Endothelial cell of umbilical vein (primary cell): ENCODE measurements around the gene RIMS3. TPM values are rescaled to one million over a fixed set of nuclear protein-coding genes. Genes with fewer than 3 reads are reported as not detected.

Source experiments
- BruUV-seq: library from RNA; stranded (reverse); fragments of 400-500 nt; replicated peaks from 2 replicates; lab custom pipeline; 2021; lab: Mats Ljungman, UMichigan
- CTCF ChIA-PET: fragments of 300-600, 350-600 bp; sonication (Branson Sonifier 250); formaldehyde crosslinking; loops from one replicate; lab custom pipeline; 2021; ENCODE audit warnings: antibody characterized with exemption, inconsistent platforms; lab: Charles Lee
- POLR2A ChIA-PET: fragments of 300-600, 350-600 bp; sonication (Branson Sonifier 250); formaldehyde crosslinking; loops from one replicate; lab custom pipeline; 2021; ENCODE audit warnings: antibody characterized with exemption, inconsistent platforms; lab: Charles Lee
- DNase-seq: peaks from one replicate; pipeline ENCODE4 v3.0.0-alpha.2; 2011; ENCODE audit warnings: low read depth, low spot score
- FAIRE-seq: peaks from 2 replicates; lab custom pipeline; 2011; peaks lifted over from hg19 to GRCh38; lab: Jason Lieb, UNC
- H2AFZ ChIP-seq: 2 replicates; pipeline ENCODE4 v1.6.0; 2012; ENCODE audit warnings: low read depth, low read length, control low read depth, inconsistent platforms
- H3K27ac ChIP-seq: 2 replicates; pipeline ENCODE4 v1.5.1; 2011; ENCODE audit warnings: low read depth, mild to moderate bottlenecking, control low read depth, low read length, moderate library complexity; ENCODE audit not compliant: insufficient read depth
- H3K27me3 ChIP-seq, 2 experiments: 2 replicates each; pipeline versions ENCODE4 v1.6.0 to v1.6.1; 2011; ENCODE audit warnings: low read length in 2 of 2, mixed read lengths in 1 of 2; ENCODE audit not compliant: control insufficient read depth in 2 of 2, insufficient read depth in 2 of 2
- H3K36me3 ChIP-seq, 2 experiments: 2 replicates in 1 of 2; 3 replicates in 1 of 2; pipeline ENCODE4 v1.5.1; 2011; ENCODE audit warnings: low read length in 2 of 2, mild to moderate bottlenecking in 1 of 2, moderate library complexity in 1 of 2; ENCODE audit not compliant: control insufficient read depth in 2 of 2, insufficient read depth in 2 of 2; ENCODE audit errors: extremely low read depth in 1 of 2
- H3K4me1 ChIP-seq: 3 replicates; pipeline ENCODE4 v1.5.1; 2011; ENCODE audit warnings: mild to moderate bottlenecking, low read length; ENCODE audit not compliant: control insufficient read depth, insufficient read depth; ENCODE audit errors: extremely low read depth
- H3K4me2 ChIP-seq: 2 replicates; pipeline ENCODE4 v1.6.1; 2011; ENCODE audit warnings: low read length, control low read depth, mixed read lengths; ENCODE audit not compliant: insufficient read depth
- H3K4me3 ChIP-seq, 3 experiments: fragments of 200-600 bp in 1 of 3; sonication (generic), shearing (Covaris generic) in 1 of 3; replicated peaks in 1 of 3; 2 replicates each; pipeline ENCODE4 v1.5.1; 2011 to 2016; ENCODE audit warnings: control low read depth in 3 of 3, low read length in 3 of 3, mild to moderate bottlenecking in 2 of 3, inconsistent platforms in 1 of 3, low read depth in 1 of 3, moderate library complexity in 1 of 3; ENCODE audit not compliant: insufficient read depth in 1 of 3
- H3K79me2 ChIP-seq: 2 replicates; pipeline ENCODE4 v1.6.0; 2012; ENCODE audit warnings: low read length, inconsistent platforms; ENCODE audit not compliant: control insufficient read depth, insufficient read depth
- H3K9ac ChIP-seq: replicated peaks from 2 replicates; pipeline ENCODE3; 2011; ENCODE audit warnings: low read length, control low read depth; ENCODE audit not compliant: insufficient read depth; ENCODE audit errors: extremely low read depth
- H3K9me1 ChIP-seq: replicated peaks from 3 replicates; pipeline ENCODE4 v1.6.0; 2011; ENCODE audit warnings: mild to moderate bottlenecking, low read length; ENCODE audit not compliant: control insufficient read depth, insufficient read depth; ENCODE audit errors: extremely low read depth
- H3K9me3 ChIP-seq: replicated peaks from 2 replicates; pipeline ENCODE4 v1.5.1; 2012; ENCODE audit warnings: low read length, inconsistent platforms; ENCODE audit not compliant: control insufficient read depth, insufficient read depth
- H4K20me1 ChIP-seq: replicated peaks from 2 replicates; pipeline ENCODE3; 2011; ENCODE audit warnings: mild to moderate bottlenecking, low read length; ENCODE audit not compliant: control insufficient read depth, insufficient read depth; ENCODE audit errors: extremely low read depth
- EZH2 ChIP-seq: IDR thresholded peaks from 2 replicates; pipeline ENCODE4 v1.6.1; 2012; ENCODE audit warnings: borderline replicate concordance, low read depth, mild to moderate bottlenecking, moderate library complexity, low read length, inconsistent platforms; ENCODE audit not compliant: severe bottlenecking
- FOS ChIP-seq: IDR thresholded peaks from 2 replicates; pipeline ENCODE4 v1.6.1; 2011; ENCODE audit warnings: mild to moderate bottlenecking, low read length, moderate library complexity, borderline replicate concordance; ENCODE audit not compliant: insufficient read depth
- GATA2 ChIP-seq: IDR thresholded peaks from 2 replicates; pipeline ENCODE4 v1.7.0; 2011; ENCODE audit warnings: low read depth, mild to moderate bottlenecking, moderate library complexity, mixed read lengths, low read length; ENCODE audit not compliant: insufficient read length, insufficient read depth
- JUN ChIP-seq: IDR thresholded peaks from 2 replicates; pipeline ENCODE4 v1.6.1; 2011; ENCODE audit warnings: borderline replicate concordance, low read depth; ENCODE audit not compliant: insufficient read length, insufficient read depth
- MYC ChIP-seq: IDR thresholded peaks from one replicate; pipeline ENCODE4 v1.6.1; 2011; ENCODE audit warnings: mild to moderate bottlenecking, low read depth, low read length
- POLR2A ChIP-seq: IDR thresholded peaks from 2 replicates; pipeline ENCODE4 v1.6.1; 2012; ENCODE audit warnings: low read depth, mild to moderate bottlenecking, control low read depth, low read length
- POLR2AphosphoS5 ChIP-seq: IDR thresholded peaks from 2 replicates; pipeline ENCODE4 v1.6.1; 2012; ENCODE audit warnings: low read depth, mild to moderate bottlenecking, control low read depth, low read length, moderate library complexity; ENCODE audit not compliant: insufficient read depth
- dilution Hi-C: fragments of 300-500 bp; cut with MboI; formaldehyde crosslinking; loops from one replicate; pipeline ENCODE4 v1.15.0; 2019; ENCODE audit warnings: low sequenced_read_pairs; ENCODE audit not compliant: extremely low pct_ligation_motif_present
- intact Hi-C: fragments of 100-400 bp; cut with micrococcal nuclease; formaldehyde crosslinking; loops from one replicate; pipeline ENCODE4 v1.10.0; 2022
- polyA plus RNA-seq, 4 experiments: library from polyadenylated mRNA; depleted of rRNA in 3 of 4; stranded (reverse) in 3 of 4; unstranded in 1 of 4; fragments of >200 nt; gene quantifications; 2 replicates each; pipeline versions ENCODE4 v1.2.1 to v1.2.3, GENCODE V29; 2011 to 2012; ENCODE audit warnings: missing spikeins in 1 of 4
- total RNA-seq: library from RNA; stranded (reverse); gene quantifications from 2 replicates; pipeline ENCODE4 v1.2.3, GENCODE V29; 2021
- TF ChIP-seq, protein P1 (sequence below): IDR thresholded peaks from 2 replicates; pipeline ENCODE4 v1.6.1; 2011; ENCODE audit not compliant: insufficient read depth, insufficient read length
- TF ChIP-seq, protein P2 (sequence below), 2 donors: IDR thresholded peaks; 1 replicate in 1 of 2; 2 replicates in 1 of 2; pipeline ENCODE4 v1.5.1; 2011; ENCODE audit warnings: low read length in 2 of 2, mild to moderate bottlenecking in 2 of 2, moderate library complexity in 2 of 2, control low read depth in 1 of 2, inconsistent platforms in 1 of 2, low read depth in 1 of 2; ENCODE audit not compliant: insufficient read depth in 1 of 2; ENCODE audit errors: extremely low read depth in 1 of 2

RIMS3 gene
- total and polyA plus RNA-seq, 2 donors (not counting 3 experiments of a cell fraction or from before 2014, with no cell fraction given), result 0.14 to 0.15 TPM

DNA sequence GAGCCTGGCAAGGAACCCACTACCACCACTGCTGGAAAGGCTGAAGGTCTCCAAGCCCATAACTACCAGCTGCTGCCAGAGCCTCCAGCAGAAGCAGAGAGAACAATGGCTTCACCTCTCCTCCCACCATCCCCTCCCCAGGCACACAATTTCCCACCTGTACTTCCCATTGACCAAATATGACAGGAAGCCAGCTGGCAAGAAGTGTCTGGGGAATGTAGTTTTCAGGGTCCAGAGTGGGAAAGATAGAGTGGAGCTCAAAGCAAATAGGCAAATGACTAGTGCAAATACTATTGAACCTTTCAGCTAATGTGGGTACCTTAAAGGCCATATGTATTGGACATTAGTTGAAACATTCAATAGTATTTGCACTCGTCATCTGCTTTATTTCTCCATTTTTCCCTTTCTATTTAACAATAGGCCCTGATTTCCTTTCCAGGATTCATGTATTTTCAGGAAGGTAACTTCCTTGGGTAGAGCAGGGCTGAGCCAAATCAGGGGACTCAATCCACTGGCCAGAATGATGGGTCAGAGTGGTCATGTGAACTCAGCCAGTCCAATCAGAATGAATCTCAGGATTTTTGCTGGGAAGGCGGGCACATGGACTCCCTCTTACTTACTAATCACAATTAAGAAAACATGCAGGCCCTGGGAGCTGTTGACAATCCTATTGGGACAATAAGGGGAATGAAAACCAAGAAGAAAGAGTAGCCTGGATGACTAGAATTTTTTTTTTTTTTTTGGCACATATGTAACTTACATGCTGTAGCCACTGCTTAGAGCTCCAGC lies 13.9 kb upstream of the RIMS3 start:
- no peaks in the 10 kb centered on the region for H3K4me1 ChIP-seq
- H3K9me1 ChIP-seq, result no peaks in the 10 kb centered on the region
- DNase-seq (no peak), FAIRE-seq (no peak)
- H3K4me2 ChIP-seq, result no peak overlapping the region
- no peaks in the 10 kb centered on the region for H3K79me2 ChIP-seq
- ChIA-PET CTCF (interaction anchor here (0.8 to 2.1 kb wide), 3 partner anchors 10 to 54 kb away, joined by 3 to 8 read pairs (median 6); partner anchors contain the start of gene NFYC), POLR2A (interaction anchor here (0.6 kb wide), 1 partner anchor 126 kb away, joined by 4 read pairs; no protein-coding TSS in a partner anchor)
- H3K9me3 ChIP-seq, result no peaks in the 10 kb centered on the region
- TF ChIP-seq, protein P1, sequence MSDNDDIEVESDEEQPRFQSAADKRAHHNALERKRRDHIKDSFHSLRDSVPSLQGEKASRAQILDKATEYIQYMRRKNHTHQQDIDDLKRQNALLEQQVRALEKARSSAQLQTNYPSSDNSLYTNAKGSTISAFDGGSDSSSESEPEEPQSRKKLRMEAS, result no peak
- no peak for TF ChIP-seq EZH2
- no peak for TF ChIP-seq FOS
- TF ChIP-seq GATA2, result no peak
- TF ChIP-seq JUN, result no peak
- TF ChIP-seq, protein P2, sequence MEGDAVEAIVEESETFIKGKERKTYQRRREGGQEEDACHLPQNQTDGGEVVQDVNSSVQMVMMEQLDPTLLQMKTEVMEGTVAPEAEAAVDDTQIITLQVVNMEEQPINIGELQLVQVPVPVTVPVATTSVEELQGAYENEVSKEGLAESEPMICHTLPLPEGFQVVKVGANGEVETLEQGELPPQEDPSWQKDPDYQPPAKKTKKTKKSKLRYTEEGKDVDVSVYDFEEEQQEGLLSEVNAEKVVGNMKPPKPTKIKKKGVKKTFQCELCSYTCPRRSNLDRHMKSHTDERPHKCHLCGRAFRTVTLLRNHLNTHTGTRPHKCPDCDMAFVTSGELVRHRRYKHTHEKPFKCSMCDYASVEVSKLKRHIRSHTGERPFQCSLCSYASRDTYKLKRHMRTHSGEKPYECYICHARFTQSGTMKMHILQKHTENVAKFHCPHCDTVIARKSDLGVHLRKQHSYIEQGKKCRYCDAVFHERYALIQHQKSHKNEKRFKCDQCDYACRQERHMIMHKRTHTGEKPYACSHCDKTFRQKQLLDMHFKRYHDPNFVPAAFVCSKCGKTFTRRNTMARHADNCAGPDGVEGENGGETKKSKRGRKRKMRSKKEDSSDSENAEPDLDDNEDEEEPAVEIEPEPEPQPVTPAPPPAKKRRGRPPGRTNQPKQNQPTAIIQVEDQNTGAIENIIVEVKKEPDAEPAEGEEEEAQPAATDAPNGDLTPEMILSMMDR (IDR thresholded peaks at IDR 0.05; ENCODE audit: extremely low read depth in 1 of 2, insufficient read depth in 1 of 2, low read depth in 1 of 2, low read length in 2 of 2), result no peak
- TF ChIP-seq MYC, result no peak
- no peak for TF ChIP-seq POLR2A
- TF ChIP-seq POLR2AphosphoS5, result no peak
- H3K27ac ChIP-seq, result no peak overlapping the region
- H3K9ac ChIP-seq, result no peak overlapping the region
- H3K36me3 ChIP-seq, result no peaks in the 10 kb centered on the region
- no peak overlapping the region for H3K4me3 ChIP-seq
- no TSS peak for BruUV-seq
- H4K20me1 ChIP-seq, result no peaks in the 10 kb centered on the region
- intact Hi-C loops, result no loop called here
- H3K27me3 ChIP-seq, result peaks cover 7 to 9% of the 10 kb centered on the region in 2 experiments
- H2AFZ ChIP-seq, result no peak overlapping the region
- dilution Hi-C loops, result no loop called here
